PC-3 (cell line): ENCODE measurements around the gene SEC14L3. TPM values are rescaled to one million over a fixed set of nuclear protein-coding genes. Genes with fewer than 3 reads are reported as not detected.

Experiments used
- ATAC-seq: fragments of 200-7000 bp; cut with Tn5 transposase; 2 replicates; pipeline ENCODE4 v1.9.1; 2020; ENCODE audit warnings: mild to moderate bottlenecking, moderate library complexity
- BruUV-seq: library from RNA; stranded (reverse); fragments of 400-500 nt; replicated peaks from 2 replicates; lab custom pipeline; 2021; lab: Mats Ljungman, UMichigan
- CTCF ChIA-PET: fragments of 300-600 bp; sonication (Branson Sonifier 250); formaldehyde crosslinking; loops from one replicate; lab custom pipeline; 2022; ENCODE audit warnings: antibody characterized with exemption; lab: Charles Lee
- POLR2A ChIA-PET: fragments of 300-600 bp; sonication (Branson Sonifier 250); formaldehyde crosslinking; loops from one replicate; lab custom pipeline; 2022; ENCODE audit warnings: antibody characterized with exemption; ENCODE audit not compliant: unreplicated experiment; lab: Charles Lee
- DNase-seq: peaks from one replicate; pipeline ENCODE4 v3.0.0-alpha.2; 2015
- H2AFZ ChIP-seq: fragments of 300-600 bp; sonication (generic); 2 replicates; pipeline ENCODE4 v1.6.0; 2016; ENCODE audit warnings: antibody characterized with exemption, low read length
- H3F3A ChIP-seq: fragments of 300-600 bp; sonication (generic); one replicate; pipeline ENCODE4 v1.6.0; 2017; ENCODE audit warnings: antibody characterized with exemption, low read length, control low read depth, mild to moderate bottlenecking; ENCODE audit not compliant: unreplicated experiment
- H3K27ac ChIP-seq: fragments of 300-600 bp; sonication (generic); 2 replicates; pipeline ENCODE4 v1.5.1; 2016; ENCODE audit warnings: mild to moderate bottlenecking, low read length
- H3K27me3 ChIP-seq: fragments of 300-600 bp; sonication (generic); 2 replicates; pipeline ENCODE4 v1.6.1; 2016; ENCODE audit warnings: low read length, mixed read lengths
- H3K36me3 ChIP-seq: fragments of 300-600 bp; sonication (generic); 2 replicates; pipeline ENCODE4 v1.6.1; 2016; ENCODE audit warnings: low read depth, mixed run types, low read length, mixed read lengths
- H3K4me1 ChIP-seq: fragments of 300-600 bp; sonication (generic); 2 replicates; pipeline ENCODE4 v1.5.1; 2016; ENCODE audit warnings: low read length; ENCODE audit not compliant: insufficient read depth
- H3K4me2 ChIP-seq: fragments of 300-600 bp; sonication (generic); 2 replicates; pipeline ENCODE4 v1.6.0; 2016; ENCODE audit warnings: low read length
- H3K4me3 ChIP-seq: fragments of 300-600 bp; sonication (generic); 2 replicates; pipeline ENCODE4 v1.5.1; 2016; ENCODE audit warnings: mild to moderate bottlenecking, low read length, mixed read lengths
- H3K79me2 ChIP-seq: fragments of 300-600 bp; sonication (generic); 2 replicates; pipeline ENCODE4 v1.6.1; 2017; ENCODE audit warnings: low read length, mixed read lengths
- H3K9ac ChIP-seq: fragments of 300-600 bp; sonication (generic); 2 replicates; pipeline ENCODE4 v1.6.0; 2016; ENCODE audit warnings: mild to moderate bottlenecking, low read length
- H3K9me2 ChIP-seq: fragments of 300-600 bp; sonication (generic); replicated peaks from 2 replicates; pipeline ENCODE4 v1.6.1; 2016; ENCODE audit warnings: mixed run types, low read length, mixed read lengths
- H3K9me3 ChIP-seq: fragments of 300-600 bp; sonication (generic); 2 replicates; pipeline ENCODE4 v1.6.1; 2016; ENCODE audit warnings: low read length, mixed read lengths
- H4K20me1 ChIP-seq: fragments of 300-600 bp; sonication (generic); 2 replicates; pipeline ENCODE4 v1.6.1; 2016; ENCODE audit warnings: low read length, mixed read lengths
- CTCF ChIP-seq: fragments of 300-600 bp; sonication (generic); conservative IDR thresholded peaks from 2 replicates; pipeline ENCODE4 v1.5.1; 2017; ENCODE audit warnings: antibody characterized with exemption, low read depth, mild to moderate bottlenecking, low read length
- EZH2 ChIP-seq: fragments of 300-600 bp; sonication (generic); IDR thresholded peaks from one replicate; pipeline ENCODE4 v1.6.1; 2017; ENCODE audit warnings: antibody characterized with exemption, mild to moderate bottlenecking, low read length; ENCODE audit not compliant: unreplicated experiment
- EZH2phosphoT487 ChIP-seq: fragments of 300-600 bp; sonication (generic); IDR thresholded peaks from 2 replicates; pipeline ENCODE4 v1.6.1; 2018; ENCODE audit warnings: mild to moderate bottlenecking, antibody characterized with exemption, low read length, borderline replicate concordance
- intact Hi-C: fragments of 100-400 bp; cut with micrococcal nuclease; formaldehyde crosslinking; loops from 2 replicates; pipeline ENCODE4 v1.9.0; 2023
- total RNA-seq: library from RNA; depleted of rRNA; stranded (reverse); fragments of >200 nt; gene quantifications from 2 replicates; pipeline ENCODE4 v1.2.3, GENCODE V29; 2014

The SEC14L3 gene
- total RNA-seq, 1 experiment from 2014 or later = not detected

DNA sequence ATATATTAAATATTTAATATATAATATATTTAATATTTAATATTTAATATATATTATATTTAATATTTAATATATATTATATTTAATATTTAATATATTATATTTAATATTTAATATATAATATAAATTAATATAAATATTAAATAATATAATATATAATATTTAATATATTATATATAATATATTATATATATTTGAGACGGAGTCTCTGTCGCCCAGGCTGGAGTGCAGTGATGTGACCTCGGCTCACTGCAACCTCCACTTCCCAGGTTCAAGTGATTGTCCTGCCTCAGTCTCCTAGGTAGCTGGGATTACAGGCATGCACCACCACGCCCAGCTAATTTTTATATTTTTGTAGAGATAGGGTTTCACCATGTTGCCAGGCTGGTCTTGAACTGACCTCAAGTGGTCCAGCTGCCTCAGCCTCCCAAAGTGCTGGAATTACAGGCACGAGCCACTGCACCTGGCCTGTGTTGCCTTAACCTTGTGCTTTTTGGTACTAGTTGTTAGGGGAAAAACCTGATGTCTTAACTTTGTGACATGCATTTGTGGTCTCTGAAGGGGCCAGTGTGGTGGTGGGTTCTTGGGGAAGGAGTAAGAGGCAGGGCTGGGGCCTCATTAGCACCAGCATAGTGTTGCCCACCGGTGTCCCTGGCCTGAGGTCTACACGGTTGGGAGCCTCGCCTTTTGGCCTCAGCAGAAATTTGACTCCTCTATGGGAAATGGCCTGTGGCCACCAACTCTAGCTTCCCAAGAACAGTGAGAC lies 16.6 kb downstream of the SEC14L3 start:
- no peak for DNase-seq
- Histone ChIP-seq H3K79me2 (no peaks in the 10 kb centered on the region), H3K4me3 (no peak overlapping the region)

GRCh38 chr22:30453731-30454510 lies 17.9 kb downstream of the SEC14L3 start:
- no peaks in the 10 kb centered on the region for H3K9me3 ChIP-seq
- intact Hi-C loops = no loop called here
- no peak overlapping the region for H3K4me2 ChIP-seq
- no peaks in the 10 kb centered on the region for H3K36me3 ChIP-seq
- H3F3A ChIP-seq = no peaks in the 10 kb centered on the region
- H4K20me1 ChIP-seq = no peaks in the 10 kb centered on the region
- no peaks in the 10 kb centered on the region for H3K4me1 ChIP-seq
- ATAC-seq = no peak
- ChIA-PET POLR2A (no interaction called here), CTCF (no interaction called here)
- TF ChIP-seq CTCF = no peak
- TF ChIP-seq EZH2 = no peak
- no peak for TF ChIP-seq EZH2phosphoT487
- H2AFZ ChIP-seq = no peak overlapping the region
- no peaks in the 10 kb centered on the region for H3K27me3 ChIP-seq
- H3K79me2 ChIP-seq = no peaks in the 10 kb centered on the region
- no peaks in the 10 kb centered on the region for H3K9me2 ChIP-seq
- no TSS peak for BruUV-seq
- no peak overlapping the region for H3K4me3 ChIP-seq
- H3K9ac ChIP-seq = no peak overlapping the region
- no peak for DNase-seq
- H3K27ac ChIP-seq = no peak overlapping the region

More for the DNA sequence above, 16.6 kb downstream of the SEC14L3 start:
- Histone ChIP-seq H3F3A (no peaks in the 10 kb centered on the region), H3K9ac (no peak overlapping the region), H3K27ac (no peak overlapping the region), H3K9me3 (no peaks in the 10 kb centered on the region), H3K9me2 (no peaks in the 10 kb centered on the region), H3K4me2 (no peak overlapping the region), H4K20me1 (no peaks in the 10 kb centered on the region), H2AFZ (no peak overlapping the region), H3K4me1 (no peaks in the 10 kb centered on the region), H3K27me3 (no peaks in the 10 kb centered on the region), H3K36me3 (no peaks in the 10 kb centered on the region)
- BruUV-seq = no TSS peak
- TF ChIP-seq EZH2 (no peak), EZH2phosphoT487 (no peak), CTCF (no peak)
- no peak for ATAC-seq
- ChIA-PET POLR2A (no interaction called here), CTCF (no interaction called here)
- intact Hi-C loops = no loop called here
